GM12801 (cell line): ENCODE data around the gene STK38L.

Source experiments
- TF ChIP-seq, protein P1 (sequence below): IDR thresholded peaks from one replicate; pipeline ENCODE4 v1.5.1; 2011; ENCODE audit warnings: control low read depth; ENCODE audit not compliant: insufficient read length; ENCODE audit errors: extremely low read depth

The STK38L gene

DNA sequence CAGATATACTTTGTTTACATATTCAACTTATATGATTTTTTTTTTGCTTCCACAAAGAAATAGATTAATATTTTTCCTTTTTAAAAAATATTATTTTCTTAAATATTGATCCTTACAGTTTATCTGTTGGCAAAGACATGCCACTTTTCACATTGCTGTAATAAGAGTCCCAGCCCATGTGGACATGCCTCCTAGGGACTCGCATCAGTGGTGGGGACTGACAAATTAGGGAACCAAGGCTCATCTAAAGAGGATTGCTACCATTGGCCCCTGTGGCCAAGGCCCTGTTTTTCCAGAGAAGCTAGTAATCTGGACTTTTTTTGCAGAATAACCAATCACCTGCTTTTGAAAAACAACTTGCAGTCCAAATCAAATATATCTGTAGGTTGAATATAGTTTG is 60.8 kb downstream of the STK38L start:
- TF ChIP-seq, protein P1, sequence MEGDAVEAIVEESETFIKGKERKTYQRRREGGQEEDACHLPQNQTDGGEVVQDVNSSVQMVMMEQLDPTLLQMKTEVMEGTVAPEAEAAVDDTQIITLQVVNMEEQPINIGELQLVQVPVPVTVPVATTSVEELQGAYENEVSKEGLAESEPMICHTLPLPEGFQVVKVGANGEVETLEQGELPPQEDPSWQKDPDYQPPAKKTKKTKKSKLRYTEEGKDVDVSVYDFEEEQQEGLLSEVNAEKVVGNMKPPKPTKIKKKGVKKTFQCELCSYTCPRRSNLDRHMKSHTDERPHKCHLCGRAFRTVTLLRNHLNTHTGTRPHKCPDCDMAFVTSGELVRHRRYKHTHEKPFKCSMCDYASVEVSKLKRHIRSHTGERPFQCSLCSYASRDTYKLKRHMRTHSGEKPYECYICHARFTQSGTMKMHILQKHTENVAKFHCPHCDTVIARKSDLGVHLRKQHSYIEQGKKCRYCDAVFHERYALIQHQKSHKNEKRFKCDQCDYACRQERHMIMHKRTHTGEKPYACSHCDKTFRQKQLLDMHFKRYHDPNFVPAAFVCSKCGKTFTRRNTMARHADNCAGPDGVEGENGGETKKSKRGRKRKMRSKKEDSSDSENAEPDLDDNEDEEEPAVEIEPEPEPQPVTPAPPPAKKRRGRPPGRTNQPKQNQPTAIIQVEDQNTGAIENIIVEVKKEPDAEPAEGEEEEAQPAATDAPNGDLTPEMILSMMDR: no peak

DNA sequence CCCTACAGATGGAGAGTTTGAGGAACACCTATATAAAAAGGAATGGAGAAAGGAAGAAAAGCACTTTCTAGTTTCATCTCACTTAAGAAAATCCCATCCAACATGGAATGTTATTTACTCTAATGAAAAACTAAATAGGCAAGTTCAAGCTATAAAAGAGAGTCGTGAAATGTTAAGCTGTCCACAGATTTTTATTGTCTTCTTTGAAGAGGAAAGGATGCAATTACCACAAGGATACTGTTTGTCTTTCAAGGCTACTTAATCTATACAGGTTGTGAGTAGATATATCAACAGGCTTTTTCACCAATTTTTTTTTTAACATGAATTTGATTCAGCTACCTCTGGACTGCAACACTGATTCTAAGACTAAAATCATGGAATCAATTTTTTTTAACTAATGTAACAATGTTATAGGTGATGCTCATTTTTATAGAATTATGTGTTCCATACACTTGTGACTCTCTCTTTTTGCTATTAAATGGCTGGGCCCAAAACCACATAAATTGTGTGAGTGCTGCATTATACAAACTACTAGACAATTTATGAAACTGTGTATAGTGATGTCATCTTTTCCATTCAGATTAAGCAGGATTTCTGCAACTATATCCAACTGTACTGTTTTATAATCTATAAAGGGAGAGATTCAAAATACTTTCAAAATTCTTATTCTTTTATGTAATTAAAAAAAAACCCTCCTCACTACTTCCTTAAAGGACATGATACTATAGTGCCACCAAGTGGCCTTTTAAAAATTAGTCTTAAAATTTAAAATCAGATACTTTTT is 61.8 kb downstream of the STK38L start:
- TF ChIP-seq, protein P1: no peak

DNA sequence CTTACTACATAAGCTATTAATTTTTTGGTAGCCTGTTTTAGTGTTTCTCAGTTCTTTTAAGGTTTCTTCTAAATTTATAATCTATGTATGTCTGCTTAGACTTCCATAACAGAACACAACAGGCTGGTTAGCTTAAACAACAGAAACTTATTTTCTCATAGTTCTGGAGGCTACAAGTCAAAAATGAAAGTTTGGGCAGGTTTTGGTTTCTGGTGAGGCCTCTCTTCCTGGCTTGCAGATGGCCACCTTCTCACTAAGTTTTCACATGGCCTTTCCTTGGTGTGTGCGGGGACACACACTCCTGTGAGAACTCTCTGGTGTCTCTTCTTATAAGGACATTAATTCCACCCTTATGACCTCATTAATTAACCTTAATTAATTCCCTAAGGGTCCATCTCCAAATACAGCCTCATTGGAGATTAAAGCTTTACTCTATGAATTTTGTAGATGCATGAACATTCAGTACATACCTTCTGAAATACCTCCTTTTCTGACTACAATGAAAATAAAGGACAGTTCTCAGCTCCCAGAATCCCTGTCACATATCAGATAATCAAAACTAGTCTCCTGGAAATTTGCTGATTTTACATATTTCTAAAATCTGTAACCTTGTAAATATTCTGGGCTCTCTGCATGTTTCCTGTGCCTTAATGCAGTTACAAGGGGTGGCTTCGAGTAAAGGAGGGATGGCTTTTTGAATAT is 65.4 kb downstream of the STK38L start:
- TF ChIP-seq, protein P1: no peak

DNA sequence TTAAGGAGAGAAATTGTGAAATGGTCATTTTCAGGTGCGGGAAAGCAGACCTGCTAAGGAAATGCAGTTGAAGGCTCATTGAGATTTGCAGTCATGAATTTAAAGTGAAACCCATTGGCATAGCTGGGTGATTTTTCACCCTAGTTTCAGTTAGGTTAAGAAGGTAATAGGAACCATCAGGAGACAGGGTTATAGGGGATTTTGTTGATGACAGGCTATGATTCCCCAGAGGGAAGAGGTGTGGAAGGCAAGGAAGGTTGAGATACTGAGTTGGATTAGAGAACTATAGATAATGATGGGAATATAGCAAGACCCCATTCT is 65.9 kb downstream of the STK38L start:
- TF ChIP-seq, protein P1: no peak

DNA sequence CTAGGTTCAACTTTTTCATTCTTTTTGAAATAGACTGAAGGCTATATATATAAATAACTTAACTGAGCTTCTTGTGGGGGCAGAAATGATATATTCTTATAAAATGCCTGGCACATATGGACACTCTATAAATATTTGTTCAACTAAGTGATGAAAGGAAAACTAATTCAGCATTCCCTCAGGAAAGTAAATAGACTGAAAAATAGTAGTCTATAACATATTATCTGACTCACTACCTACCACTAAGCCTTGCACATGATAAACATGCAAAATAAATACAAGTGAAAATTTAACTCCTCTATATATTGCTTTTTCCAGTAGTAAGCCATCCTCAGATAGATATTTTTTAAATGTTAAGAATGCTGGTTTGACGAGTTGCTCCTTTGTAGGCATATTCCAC is 72.9 kb downstream of the STK38L start:
- TF ChIP-seq, protein P1: no peak

DNA sequence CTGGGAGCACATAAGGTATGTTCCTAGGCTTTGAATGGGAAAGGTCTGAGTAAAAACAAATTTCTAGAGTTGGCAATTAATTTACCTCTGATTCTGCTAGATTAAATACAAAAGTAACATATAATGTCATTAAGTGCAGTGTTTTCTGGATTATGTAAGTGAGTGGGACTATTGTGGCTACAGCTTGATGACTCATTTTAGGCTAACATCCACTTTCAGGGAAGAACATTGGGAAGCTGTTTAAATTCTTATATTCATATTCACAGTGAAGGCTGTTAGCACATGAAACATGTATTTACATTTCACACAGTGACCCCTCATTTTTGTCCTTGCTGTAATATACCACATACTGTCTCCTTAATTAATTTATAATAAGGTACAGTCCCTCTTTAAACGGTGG is 75.3 kb downstream of the STK38L start:
- TF ChIP-seq, protein P1: no peak

DNA sequence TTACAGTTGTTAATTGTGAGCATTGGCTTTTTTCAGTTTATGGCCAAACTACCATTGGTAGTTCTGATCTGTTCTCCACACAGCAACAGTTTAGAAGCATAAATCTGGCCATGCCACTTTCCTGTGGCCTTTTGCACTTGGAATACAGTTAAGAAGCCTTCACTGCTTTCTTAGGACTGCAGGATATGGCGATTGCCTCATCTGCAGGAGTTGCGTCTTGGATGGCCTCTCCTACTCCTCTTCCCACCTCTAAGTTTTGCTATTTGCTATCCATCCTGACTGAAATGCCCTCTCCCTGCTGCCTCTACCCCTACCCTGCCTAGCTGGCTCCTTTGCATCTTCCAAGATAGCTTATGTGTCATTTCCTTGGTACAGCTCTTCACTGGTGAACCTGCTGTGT is 75.8 kb downstream of the STK38L start:
- TF ChIP-seq, protein P1: no peak
